WTC11 (cell line): ENCODE results near the gene CLEC4M. TPM values are rescaled to one million over a fixed set of nuclear protein-coding genes. Genes with fewer than 3 reads are reported as not detected.

Experiments used
- ATAC-seq: fragments of 200-7000 bp; cut with Tn5 transposase; 2 replicates; pipeline ENCODE4 v1.10.0; 2021; ENCODE audit warnings: mild to moderate bottlenecking, moderate library complexity
- CTCF ChIA-PET: fragments of 300-600 bp; sonication (Branson Sonifier 250); formaldehyde crosslinking; loops from one replicate; lab custom pipeline; 2021; ENCODE audit warnings: antibody characterized with exemption; lab: Charles Lee
- POLR2A ChIA-PET: fragments of 350-600 bp; sonication (Branson Sonifier 250); formaldehyde crosslinking; loops from one replicate; lab custom pipeline; 2021; ENCODE audit warnings: antibody characterized with exemption; lab: Charles Lee
- DNase-seq: peaks from one replicate; pipeline ENCODE4 v3.0.0; 2021; ENCODE audit warnings: low spot score
- H3K27ac Mint-ChIP-seq: 2 replicates; pipeline ENCODE4 v1.8.0; 2021; ENCODE audit warnings: mixed read lengths
- H3K27me3 Mint-ChIP-seq: 2 replicates; pipeline ENCODE4 v1.8.0; 2021; ENCODE audit warnings: low read depth, mild to moderate bottlenecking, moderate library complexity, mixed read lengths
- H3K36me3 Mint-ChIP-seq: 2 replicates; pipeline ENCODE4 v1.8.0; 2021; ENCODE audit warnings: mixed read lengths
- H3K4me1 Mint-ChIP-seq: 2 replicates; pipeline ENCODE4 v1.8.0; 2022; ENCODE audit warnings: mixed read lengths
- H3K4me3 Mint-ChIP-seq: 2 replicates; pipeline ENCODE4 v1.8.0; 2021; ENCODE audit warnings: mild to moderate bottlenecking, moderate library complexity, mixed read lengths
- H3K9me3 Mint-ChIP-seq: 2 replicates; pipeline ENCODE4 v1.8.0; 2021; ENCODE audit warnings: mixed read lengths
- CDX4 ChIP-seq: fragments of 250-450 bp; sonication (Bioruptor Pico); IDR thresholded peaks from 2 replicates; pipeline ENCODE4 v1.9.0; 2021; ENCODE audit warnings: moderate library complexity, mild to moderate bottlenecking, inconsistent platforms, borderline replicate concordance
- CTCF ChIP-seq: fragments of 200-600 bp; IDR thresholded peaks from 2 replicates; pipeline ENCODE4 v1.8.0; 2022; ENCODE audit warnings: antibody characterized with exemption
- E2F5 ChIP-seq: sonication (generic); formaldehyde crosslinking; IDR thresholded peaks from 2 replicates; pipeline ENCODE4 v1.8.1; 2022; ENCODE audit warnings: mild to moderate bottlenecking, moderate library complexity, missing genetic modification reagents
- EMX1 ChIP-seq: fragments of 250-450 bp; sonication (Bioruptor Pico); IDR thresholded peaks from 2 replicates; pipeline ENCODE4 v1.8.0; 2021; ENCODE audit warnings: mild to moderate bottlenecking
- ERG ChIP-seq: fragments of 250-450 bp; sonication (Bioruptor Pico); IDR thresholded peaks from 2 replicates; pipeline ENCODE4 v1.8.0; 2021; ENCODE audit warnings: mild to moderate bottlenecking
- ETV6 ChIP-seq: sonication (generic); formaldehyde crosslinking; IDR thresholded peaks from 2 replicates; pipeline ENCODE4 v1.8.1; 2022; ENCODE audit warnings: mild to moderate bottlenecking, missing genetic modification reagents
- FOXK1 ChIP-seq: sonication (generic); formaldehyde crosslinking; IDR thresholded peaks from 2 replicates; pipeline ENCODE4 v1.8.0; 2022; ENCODE audit warnings: mild to moderate bottlenecking, moderate library complexity, missing genetic modification reagents
- GABPB1 ChIP-seq: sonication (generic); formaldehyde crosslinking; IDR thresholded peaks from 2 replicates; pipeline ENCODE4 v1.8.1; 2023; ENCODE audit warnings: mild to moderate bottlenecking, missing genetic modification reagents
- GRHL2 ChIP-seq: fragments of 250-450 bp; sonication (Bioruptor Pico); IDR thresholded peaks from 2 replicates; pipeline ENCODE4 v1.8.0; 2022; ENCODE audit warnings: mild to moderate bottlenecking, moderate library complexity; ENCODE audit not compliant: insufficient replicate concordance, severe bottlenecking
- IRF2 ChIP-seq: sonication (generic); formaldehyde crosslinking; IDR thresholded peaks from 2 replicates; pipeline ENCODE4 v1.8.0; 2022; ENCODE audit warnings: low read depth, missing genetic modification reagents, borderline replicate concordance
- KAT7 ChIP-seq: sonication (generic); formaldehyde crosslinking; IDR thresholded peaks from 2 replicates; pipeline ENCODE4 v1.8.1; 2023; ENCODE audit warnings: missing genetic modification reagents, mild to moderate bottlenecking, borderline replicate concordance
- NFYB ChIP-seq: sonication (generic); formaldehyde crosslinking; conservative IDR thresholded peaks from 2 replicates; pipeline ENCODE4 v1.8.0; 2022; ENCODE audit warnings: low read depth, missing genetic modification reagents
- SMAD3 ChIP-seq: sonication (generic); formaldehyde crosslinking; IDR thresholded peaks from 2 replicates; pipeline ENCODE4 v1.8.0; 2022; ENCODE audit warnings: missing genetic modification reagents, mild to moderate bottlenecking, borderline replicate concordance
- SMAD4 ChIP-seq: sonication (generic); formaldehyde crosslinking; IDR thresholded peaks from 2 replicates; pipeline ENCODE4 v1.8.0; 2022; ENCODE audit warnings: mild to moderate bottlenecking, missing genetic modification reagents
- TEAD1 ChIP-seq: sonication (generic); formaldehyde crosslinking; IDR thresholded peaks from 2 replicates; pipeline ENCODE4 v1.8.0; 2022; ENCODE audit warnings: mild to moderate bottlenecking, missing genetic modification reagents
- TEAD4 ChIP-seq: sonication (generic); formaldehyde crosslinking; IDR thresholded peaks from 2 replicates; pipeline ENCODE4 v1.8.0; 2022; ENCODE audit warnings: mild to moderate bottlenecking, missing genetic modification reagents
- TP53 ChIP-seq: sonication (generic); formaldehyde crosslinking; IDR thresholded peaks from 2 replicates; pipeline ENCODE4 v1.8.1; 2023; ENCODE audit warnings: mild to moderate bottlenecking, missing genetic modification reagents
- ZNF121 ChIP-seq: sonication (generic); formaldehyde crosslinking; IDR thresholded peaks from 2 replicates; pipeline ENCODE4 v1.8.0; 2023; ENCODE audit warnings: missing genetic modification reagents
- ZNF219 ChIP-seq: sonication (generic); formaldehyde crosslinking; IDR thresholded peaks from 2 replicates; pipeline ENCODE4 v1.8.0; 2023; ENCODE audit warnings: missing genetic modification reagents, mild to moderate bottlenecking, borderline replicate concordance
- ZNF232 ChIP-seq: sonication (generic); formaldehyde crosslinking; IDR thresholded peaks from 2 replicates; pipeline ENCODE4 v1.8.0; 2022; ENCODE audit warnings: mild to moderate bottlenecking, missing genetic modification reagents
- ZNF263 ChIP-seq: sonication (generic); formaldehyde crosslinking; IDR thresholded peaks from 2 replicates; pipeline ENCODE4 v1.8.1; 2022; ENCODE audit warnings: low read depth, mild to moderate bottlenecking, moderate library complexity, missing genetic modification reagents
- ZNF425 ChIP-seq: fragments of 250-450 bp; sonication (Bioruptor Pico); conservative IDR thresholded peaks from 2 replicates; pipeline ENCODE4 v1.9.0; 2021; ENCODE audit warnings: mild to moderate bottlenecking
- ZNF532 ChIP-seq: fragments of 250-450 bp; sonication (Bioruptor Pico); IDR thresholded peaks from 2 replicates; pipeline ENCODE4 v1.9.0; 2021; ENCODE audit warnings: mild to moderate bottlenecking, borderline replicate concordance
- total RNA-seq: library from RNA; stranded (reverse); gene quantifications from 3 replicates; pipeline ENCODE4 v1.2.3, GENCODE V29; 2021

The CLEC4M gene
- total RNA-seq, 1 experiment from 2014 or later, result not detected

GRCh38 chr19:7722231-7722651 is 40.8 kb upstream of the CLEC4M start (continued):
- TF ChIP-seq ZNF425 (CRISPR knock-in tag) (no peak), ZNF219 (CRISPR knock-in tag) (no peak), IRF2 (no peak), ZNF532 (CRISPR knock-in tag) (no peak), TEAD1 (CRISPR knock-in tag) (no peak), CTCF (no peak), EMX1 (CRISPR knock-in tag) (no peak), ZNF263 (CRISPR knock-in tag) (no peak)

GRCh38 chr19:7725791-7726190 is 37.3 kb upstream of the CLEC4M start:
- Mint-ChIP-seq H3K4me3 (no peak overlapping the region), H3K4me1 (peaks cover 13% of the 10 kb centered on the region), H3K9me3 (no peaks in the 10 kb centered on the region), H3K27ac (no peak overlapping the region), H3K36me3 (no peaks in the 10 kb centered on the region), H3K27me3 (peaks cover 46% of the 10 kb centered on the region)
- ChIA-PET POLR2A (no interaction called here), CTCF (interaction anchor here (0.7 to 1.3 kb wide), 3 partner anchors 45 to 956 kb away, joined by 3 to 7 read pairs (median 6); partner anchors contain the start of gene TRAPPC5)
- ATAC-seq, result no peak
- TF ChIP-seq CDX4 (no peak), ZNF232 (CRISPR knock-in tag) (no peak), FOXK1 (CRISPR knock-in tag) (no peak), GRHL2 (CRISPR knock-in tag) (no peak), E2F5 (no peak), TEAD4 (CRISPR knock-in tag) (no peak), GABPB1 (no peak), EMX1 (CRISPR knock-in tag) (no peak), ERG (no peak), ETV6 (no peak), KAT7 (CRISPR knock-in tag) (no peak), ZNF121 (no peak), TEAD1 (CRISPR knock-in tag) (no peak), SMAD4 (no peak), NFYB (CRISPR knock-in tag) (no peak), CTCF (no peak), SMAD3 (CRISPR knock-in tag) (no peak), TP53 (CRISPR knock-in tag) (no peak)
- DNase-seq, result no peak
